Activated CD4-positive, alpha-beta memory T cell treated with anti-CD3 and anti-CD28 coated beads for 36 hours (primary cell): ENCODE data around the gene TLE7. TPM values are rescaled to one million over a fixed set of nuclear protein-coding genes. Genes with fewer than 3 reads are reported as not detected.
A peak's percentile ranks its signal among the peaks of the same experiment; 100 is the strongest.

ENCODE experiments used
- CTCF ChIA-PET: fragments of 350-600 bp; sonication (Branson Sonifier 250); formaldehyde crosslinking; loops from one replicate; lab custom pipeline; 2021; ENCODE audit warnings: antibody characterized with exemption, inconsistent platforms; lab: Charles Lee
- POLR2A ChIA-PET: fragments of 350-600 bp; sonication (Branson Sonifier 250); formaldehyde crosslinking; loops from one replicate; lab custom pipeline; 2021; ENCODE audit warnings: antibody characterized with exemption; lab: Charles Lee
- DNase-seq: peaks from one replicate; pipeline ENCODE4 v3.0.0-alpha.2; 2020
- H3K27ac Mint-ChIP-seq: one replicate; pipeline ENCODE4 v1.8.0; 2021; ENCODE audit warnings: mixed read lengths
- H3K27me3 Mint-ChIP-seq: one replicate; pipeline ENCODE4 v1.8.0; 2021; ENCODE audit warnings: mixed read lengths
- H3K36me3 Mint-ChIP-seq: one replicate; pipeline ENCODE4 v1.8.0; 2021; ENCODE audit warnings: mixed read lengths
- H3K4me1 Mint-ChIP-seq: one replicate; pipeline ENCODE4 v1.8.0; 2021; ENCODE audit warnings: low read depth, mixed read lengths
- H3K4me3 Mint-ChIP-seq: one replicate; pipeline ENCODE4 v1.8.0; 2021; ENCODE audit warnings: mild to moderate bottlenecking, mixed read lengths
- H3K9me3 Mint-ChIP-seq: one replicate; pipeline ENCODE4 v1.8.0; 2021; ENCODE audit warnings: mixed read lengths
- intact Hi-C: fragments of 100-400 bp; cut with micrococcal nuclease; formaldehyde crosslinking; loops from one replicate; pipeline ENCODE4 v1.15.1; 2023
- total RNA-seq, 2 experiments: library from RNA; stranded (reverse); gene quantifications; one replicate each; pipeline ENCODE4 v1.2.3, GENCODE V29; 2021

The TLE7 gene
- total RNA-seq, 2 experiments from 2014 or later, result not detected

DNA sequence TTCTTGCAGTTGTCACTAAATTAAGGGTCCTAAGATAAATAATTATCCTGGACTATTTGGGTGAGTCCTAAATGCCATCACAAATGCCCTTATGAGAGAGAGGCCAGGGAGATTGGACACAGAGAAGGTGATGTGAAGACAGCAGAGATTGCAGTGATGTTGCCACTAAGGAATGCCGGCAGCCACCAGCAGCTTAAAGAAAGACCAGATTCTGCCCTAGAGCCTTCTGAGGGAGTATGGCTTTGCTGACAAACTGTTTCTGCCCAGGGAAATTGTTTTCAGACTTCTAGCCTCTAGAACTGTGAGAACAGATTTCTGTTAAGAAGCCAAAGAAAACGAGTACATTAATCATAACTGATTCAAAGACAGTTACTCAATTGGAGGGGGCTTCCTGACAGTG is 30.2 kb upstream of the TLE7 start:
- POLR2A ChIA-PET, result no interaction called here
- Mint-ChIP-seq H3K27me3 (no peaks in the 10 kb centered on the region), H3K4me3 (no peak overlapping the region), H3K9me3 (no peaks in the 10 kb centered on the region), H3K27ac (no peak overlapping the region), H3K36me3 (peaks cover 14% of the 10 kb centered on the region), H3K4me1 (no peaks in the 10 kb centered on the region)
- intact Hi-C loops, result no loop called here
- no peak for DNase-seq
- CTCF ChIA-PET, result no interaction called here

DNA sequence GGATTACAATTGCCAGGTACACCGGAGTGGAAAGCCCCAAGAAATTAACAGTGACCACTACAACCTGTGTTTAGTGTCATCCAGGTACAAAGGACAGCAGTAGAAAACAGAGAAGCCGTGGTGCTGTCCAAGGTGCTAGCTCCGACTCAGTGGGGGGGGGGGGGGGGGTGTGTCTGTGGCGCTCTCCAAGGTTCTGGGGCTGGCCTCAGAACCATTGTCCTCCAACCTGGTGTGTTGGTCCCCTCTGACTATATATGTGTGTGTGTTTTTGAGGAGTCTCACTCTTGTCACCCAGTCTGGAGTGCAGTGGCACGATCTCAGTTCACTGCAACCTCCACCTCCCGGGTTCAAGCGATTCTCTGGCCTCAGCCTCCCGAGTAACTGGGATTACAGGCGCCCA is 26.0 kb upstream of the TLE7 start:
- Mint-ChIP-seq H3K9me3 (no peaks in the 10 kb centered on the region), H3K4me1 (peaks cover 5% of the 10 kb centered on the region), H3K4me3 (no peak overlapping the region), H3K36me3 (peaks cover 3% of the 10 kb centered on the region), H3K27ac (no peak overlapping the region), H3K27me3 (no peaks in the 10 kb centered on the region)
- POLR2A ChIA-PET, result no interaction called here
- peak; percentile 46 for DNase-seq
- intact Hi-C loops, result loop anchor here (10.0 kb wide), 1 partner anchor 257 kb away; the partner anchor contains the start of gene PHLPP2
- CTCF ChIA-PET, result no interaction called here

- POLR2A ChIA-PET, result no interaction called here
- intact Hi-C loops, result loop anchor here (10.0 kb wide), 1 partner anchor 261 kb away; the partner anchor contains the start of gene PHLPP2
Measured at GRCh38 chr16:71464231-71464630, 22.4 kb upstream of the TLE7 start.

DNA sequence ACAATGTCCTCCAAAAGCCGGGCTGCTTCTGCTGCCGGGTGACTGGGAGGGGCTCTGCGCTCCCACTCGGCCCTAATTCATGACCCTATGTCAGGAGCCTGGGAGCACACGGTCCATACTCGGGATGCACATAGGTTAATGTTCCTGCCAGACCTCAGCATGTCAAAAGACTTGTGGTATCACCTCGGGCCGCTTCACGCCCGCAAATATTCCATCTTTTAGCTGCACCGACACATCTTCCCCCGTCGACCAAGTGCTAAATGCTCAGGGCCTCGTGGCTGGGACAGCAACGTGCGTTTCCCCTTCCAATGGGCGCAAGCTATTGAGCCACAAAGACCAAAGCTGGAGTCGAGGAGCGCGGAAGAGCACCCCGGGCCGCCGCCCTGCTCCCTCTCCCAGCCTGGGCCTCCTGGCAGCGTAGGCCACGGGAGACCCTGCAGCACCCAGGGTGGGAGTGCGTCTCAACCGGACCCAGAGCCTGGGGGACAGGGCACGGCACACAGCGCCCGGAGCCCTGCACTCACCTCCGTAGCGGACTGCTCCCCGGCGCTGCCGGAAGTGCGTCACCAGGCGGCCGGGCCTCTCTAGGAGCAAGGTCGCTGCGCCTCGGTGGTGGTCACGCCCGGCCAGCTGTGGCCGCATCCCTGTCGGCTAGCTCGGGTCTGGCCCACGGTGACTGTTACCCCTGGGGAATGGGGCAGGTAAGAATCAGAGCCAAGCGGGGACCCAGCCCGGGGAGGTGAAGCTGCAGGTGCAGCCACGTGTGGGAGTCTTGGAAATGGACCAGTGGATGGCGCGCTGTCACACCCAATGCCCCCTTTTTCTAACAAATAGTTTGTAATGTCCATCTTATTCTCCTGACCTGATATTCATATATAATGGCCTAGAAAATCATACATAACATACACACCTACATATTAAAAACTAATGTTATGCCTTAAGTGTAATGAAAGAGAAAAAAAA is 20.1 kb upstream of the TLE7 start, which contains the start of gene ZNF23:
Gene ZNF23 (minus strand): TSS at position 562 of the 963 bp plus-strand sequence. CDS start 5,451 bp downstream, outside the sequence.
- Mint-ChIP-seq H3K9me3 (no peaks in the 10 kb centered on the region), H3K27ac (peak within 1 kb of the TSS; percentile 77), H3K4me1 (peaks cover 18% of the 10 kb centered on the region), H3K4me3 (peak within 1 kb of the TSS; percentile 84), H3K27me3 (no peaks in the 10 kb centered on the region), H3K36me3 (no peaks in the 10 kb centered on the region)
- DNase-seq, result peak; percentile 84
- ChIA-PET CTCF (interaction anchor here (0.5 to 2.0 kb wide), 11 partner anchors 22 to 486 kb away, joined by 3 to 11 read pairs (median 4); partner anchors contain the start of gene ZNF19), POLR2A (interaction anchor here (0.9 to 1.3 kb wide), 2 partner anchors 22 to 172 kb away, joined by 3 to 13 read pairs; no protein-coding TSS in a partner anchor)
- intact Hi-C loops, result loop anchor here (1.0 to 10.0 kb wide), 3 partner anchors 22 to 263 kb away; partner anchors contain the start of gene PHLPP2

More at GRCh38 chr16:71464231-71464630, 22.4 kb upstream of the TLE7 start:
- CTCF ChIA-PET, result interaction anchor here (1.3 kb wide), 1 partner anchor 36 kb away, joined by 5 read pairs; no protein-coding TSS in a partner anchor
- H3K27me3 Mint-ChIP-seq, result no peaks in the 10 kb centered on the region
- H3K36me3 Mint-ChIP-seq, result peaks cover 2% of the 10 kb centered on the region
- H3K4me1 Mint-ChIP-seq, result peaks cover 18% of the 10 kb centered on the region
- no peak overlapping the region for H3K27ac Mint-ChIP-seq
- no peaks in the 10 kb centered on the region for H3K9me3 Mint-ChIP-seq
- no peak overlapping the region for H3K4me3 Mint-ChIP-seq
- DNase-seq, result no peak

GRCh38 chr16:71460941-71461340 is 19.1 kb upstream of the TLE7 start:
- CTCF ChIA-PET, result interaction anchor here (1.5 to 2.0 kb wide), 3 partner anchors 21 to 104 kb away, joined by 5 to 11 read pairs (median 6); no protein-coding TSS in a partner anchor
- POLR2A ChIA-PET, result no interaction called here
- DNase-seq, result no peak
- intact Hi-C loops, result loop anchor here (10.0 kb wide), 1 partner anchor 264 kb away; the partner anchor contains the start of gene PHLPP2
- no peak overlapping the region for H3K27ac Mint-ChIP-seq
- peaks cover 18% of the 10 kb centered on the region for H3K4me1 Mint-ChIP-seq
- peak overlapping the region; percentile 84 for H3K4me3 Mint-ChIP-seq
- peaks cover 6% of the 10 kb centered on the region for H3K36me3 Mint-ChIP-seq
- H3K9me3 Mint-ChIP-seq, result no peaks in the 10 kb centered on the region
- H3K27me3 Mint-ChIP-seq, result no peaks in the 10 kb centered on the region

GRCh38 chr16:71460236-71460635 is 18.4 kb upstream of the TLE7 start:
- H3K4me3 Mint-ChIP-seq, result no peak overlapping the region

GRCh38 chr16:71459510-71459909 is 17.7 kb upstream of the TLE7 start:
- Mint-ChIP-seq H3K27ac (no peak overlapping the region), H3K4me1 (peaks cover 18% of the 10 kb centered on the region), H3K27me3 (no peaks in the 10 kb centered on the region), H3K36me3 (peaks cover 16% of the 10 kb centered on the region), H3K9me3 (no peaks in the 10 kb centered on the region), H3K4me3 (no peak overlapping the region)
- POLR2A ChIA-PET, result no interaction called here
- DNase-seq, result no peak
- CTCF ChIA-PET, result no interaction called here
- intact Hi-C loops, result no loop called here

More at GRCh38 chr16:71460236-71460635, 18.4 kb upstream of the TLE7 start:
- Mint-ChIP-seq H3K27ac (no peak overlapping the region), H3K9me3 (no peaks in the 10 kb centered on the region), H3K27me3 (no peaks in the 10 kb centered on the region), H3K4me1 (peaks cover 18% of the 10 kb centered on the region), H3K36me3 (peaks cover 8% of the 10 kb centered on the region)
- ChIA-PET POLR2A (no interaction called here), CTCF (interaction anchor here (1.5 to 2.0 kb wide), 3 partner anchors 20 to 105 kb away, joined by 5 to 11 read pairs (median 6); no protein-coding TSS in a partner anchor)
- no peak for DNase-seq
- intact Hi-C loops, result loop anchor here (10.0 kb wide), 1 partner anchor 265 kb away; the partner anchor contains the start of gene PHLPP2

- peaks cover 8% of the 10 kb centered on the region for H3K4me1 Mint-ChIP-seq
- no peaks in the 10 kb centered on the region for H3K27me3 Mint-ChIP-seq
- no peak overlapping the region for H3K4me3 Mint-ChIP-seq
- intact Hi-C loops, result no loop called here
- no peak for DNase-seq
- no peak overlapping the region for H3K27ac Mint-ChIP-seq
- ChIA-PET CTCF (no interaction called here), POLR2A (no interaction called here)
- peaks cover 12% of the 10 kb centered on the region for H3K9me3 Mint-ChIP-seq
- H3K36me3 Mint-ChIP-seq, result peaks cover 43% of the 10 kb centered on the region
Measured at GRCh38 chr16:71456801-71457200, 14.9 kb upstream of the TLE7 start.

DNA sequence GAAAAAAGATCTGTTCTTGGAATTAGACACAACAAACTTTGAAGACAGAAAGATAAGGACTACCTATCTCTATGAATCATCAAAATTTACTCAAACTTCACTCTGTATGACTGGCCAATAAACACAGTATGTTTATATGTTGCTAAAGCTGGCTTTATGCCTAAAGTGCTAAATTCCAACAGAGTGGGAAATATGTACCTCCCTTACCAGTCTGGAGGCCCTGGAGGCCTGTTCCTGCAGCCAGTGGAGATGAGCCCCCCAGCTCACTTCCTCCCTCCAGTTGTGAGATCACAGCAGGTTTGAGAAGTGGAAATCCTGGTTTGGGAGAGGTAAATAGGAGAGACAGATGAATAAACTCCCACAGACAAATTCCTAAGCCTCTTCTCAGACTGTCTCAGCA is 11.2 kb upstream of the TLE7 start:
- H3K9me3 Mint-ChIP-seq, result peaks cover 47% of the 10 kb centered on the region
- CTCF ChIA-PET, result no interaction called here

GRCh38 chr16:71449020-71449419 is 7.2 kb upstream of the TLE7 start:
- DNase-seq, result no peak
- Mint-ChIP-seq H3K9me3 (peaks cover 75% of the 10 kb centered on the region), H3K4me1 (no peaks in the 10 kb centered on the region), H3K27ac (no peak overlapping the region), H3K36me3 (peaks cover 68% of the 10 kb centered on the region), H3K4me3 (no peak overlapping the region), H3K27me3 (no peaks in the 10 kb centered on the region)
- intact Hi-C loops, result no loop called here
- POLR2A ChIA-PET, result no interaction called here
- CTCF ChIA-PET, result no interaction called here

More for the DNA sequence above, 11.2 kb upstream of the TLE7 start:
- peaks cover 79% of the 10 kb centered on the region for H3K36me3 Mint-ChIP-seq
- no peaks in the 10 kb centered on the region for H3K4me1 Mint-ChIP-seq
- intact Hi-C loops, result no loop called here
- no peaks in the 10 kb centered on the region for H3K27me3 Mint-ChIP-seq
- H3K4me3 Mint-ChIP-seq, result no peak overlapping the region
- no peak for DNase-seq
- POLR2A ChIA-PET, result no interaction called here
- H3K27ac Mint-ChIP-seq, result no peak overlapping the region

GRCh38 chr16:71448274-71448866 is 6.5 kb upstream of the TLE7 start:
- Mint-ChIP-seq H3K4me1 (no peaks in the 10 kb centered on the region), H3K9me3 (peaks cover 78% of the 10 kb centered on the region), H3K36me3 (peaks cover 61% of the 10 kb centered on the region), H3K27ac (no peak overlapping the region), H3K4me3 (no peak overlapping the region), H3K27me3 (no peaks in the 10 kb centered on the region)
- CTCF ChIA-PET, result no interaction called here
- intact Hi-C loops, result no loop called here
- POLR2A ChIA-PET, result no interaction called here
- no peak for DNase-seq
